ENCODE data around the gene DPH6.
A peak's percentile ranks its signal among the peaks of the same experiment; 100 is the strongest.
"Not testable (repeated sequence)": the region's sequence is repeated elsewhere in the genome, so short reads cannot be mapped to it uniquely, and the experiment has no call there.

Gene DPH6

GRCh38 chr15:35484231-35484945, 61.6 kb downstream of the DPH6 start:
- DNase-seq, result no peak

GRCh38 chr15:35481992-35482391, 64.0 kb downstream of the DPH6 start:
- DNase-seq, result no peak

DNA sequence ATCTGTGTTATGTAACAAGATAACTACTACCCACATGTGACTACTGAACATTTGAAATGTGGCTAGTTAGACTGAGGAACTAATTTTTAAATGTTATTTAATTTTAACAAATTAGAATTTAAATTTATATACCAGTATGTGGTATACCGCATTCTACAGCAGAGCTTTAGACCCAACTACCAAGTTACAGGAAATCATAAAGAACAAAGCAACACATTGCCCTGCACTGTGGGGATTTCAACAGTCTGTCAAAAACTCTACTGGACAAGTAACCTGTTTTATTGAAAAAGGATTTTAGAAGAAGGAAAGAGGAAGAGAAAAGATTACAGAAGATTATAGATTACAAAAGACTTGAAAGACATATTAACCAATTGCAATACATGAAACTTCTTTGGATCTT, 64.9 kb downstream of the DPH6 start:
- no peak for DNase-seq

GRCh38 chr15:35479423-35479822, 66.5 kb downstream of the DPH6 start:
- DNase-seq, result no peak

GRCh38 chr15:35477312-35478262, 68.4 kb downstream of the DPH6 start:
- no peak for DNase-seq

GRCh38 chr15:35471024-35471423, 74.9 kb downstream of the DPH6 start:
- DNase-seq, result no peak

DNA sequence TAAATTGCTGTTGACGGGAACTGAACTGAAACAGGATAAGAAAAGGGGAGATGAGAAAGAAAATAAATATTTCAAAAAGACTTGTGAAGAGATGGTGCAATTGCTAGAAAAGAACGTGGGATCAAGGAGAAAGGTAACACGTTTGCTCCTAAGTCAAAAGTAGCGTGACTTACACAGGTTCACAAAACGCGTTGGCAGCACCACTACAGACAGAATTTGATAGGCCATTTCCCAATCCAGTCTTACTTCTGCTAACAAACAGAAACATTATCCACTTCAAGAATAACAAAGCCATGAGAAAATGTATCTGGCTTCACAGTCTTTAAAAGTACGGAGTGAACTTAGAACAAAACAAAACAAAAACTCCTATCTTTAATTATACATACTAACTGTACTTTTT, 75.5 kb downstream of the DPH6 start:
- no peak for DNase-seq

GRCh38 chr15:35466476-35466875, 79.5 kb downstream of the DPH6 start:
- DNase-seq, result no peak

DNA sequence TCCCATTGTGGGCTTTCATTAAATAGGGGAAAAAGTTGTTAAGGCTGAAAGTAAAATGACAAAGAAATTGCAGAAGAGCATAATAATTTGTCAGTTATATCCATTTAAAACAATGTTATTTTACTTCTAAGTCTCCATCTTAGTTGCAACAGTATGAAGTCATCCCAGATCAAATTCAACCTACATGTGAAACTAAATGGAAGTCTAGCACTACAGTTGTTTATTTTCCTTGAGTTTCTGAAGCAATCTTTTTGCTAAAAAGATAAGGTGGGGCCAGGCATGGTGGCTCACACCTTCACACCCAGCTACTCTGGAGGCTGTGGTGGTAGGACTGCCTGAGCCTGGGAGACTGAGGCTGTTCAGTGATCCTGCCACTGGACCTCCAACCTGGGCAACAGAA, 80.2 kb downstream of the DPH6 start:
- DNase-seq, result no peak

- DNase-seq, result no peak
Measured at GRCh38 chr15:35460616-35461015, 85.3 kb downstream of the DPH6 start.

DNA sequence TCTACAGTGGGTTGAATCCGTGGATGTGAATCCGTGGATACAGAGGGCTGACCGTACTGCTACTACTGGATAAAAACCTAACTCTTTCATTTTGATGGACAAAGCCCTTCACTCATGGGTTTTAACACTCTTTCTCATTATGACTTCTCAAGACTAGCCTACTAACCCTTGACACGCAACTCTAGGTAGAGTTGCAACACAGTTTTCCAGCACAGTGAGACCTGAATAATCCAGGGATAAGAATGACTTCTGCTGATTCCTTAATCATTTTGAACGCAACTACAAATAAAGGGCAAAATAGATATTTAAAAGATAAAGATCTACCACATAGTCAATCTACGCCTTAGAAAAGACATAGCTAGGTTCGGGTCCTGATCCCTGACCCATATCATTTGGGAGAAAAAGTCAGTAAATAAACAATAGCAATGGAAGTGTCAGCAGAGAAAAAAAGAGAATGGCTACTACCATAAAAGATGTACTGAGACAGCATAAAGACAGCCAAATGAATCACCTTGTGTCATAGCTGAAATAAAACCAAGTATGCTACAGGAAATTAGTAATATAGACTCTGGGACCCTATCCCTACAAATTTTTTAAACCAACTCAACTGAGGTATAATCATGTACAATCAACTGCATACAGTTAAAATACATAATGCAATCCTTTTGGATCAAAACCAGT, 87.6 kb downstream of the DPH6 start:
- DNase-seq, result no peak

DNA sequence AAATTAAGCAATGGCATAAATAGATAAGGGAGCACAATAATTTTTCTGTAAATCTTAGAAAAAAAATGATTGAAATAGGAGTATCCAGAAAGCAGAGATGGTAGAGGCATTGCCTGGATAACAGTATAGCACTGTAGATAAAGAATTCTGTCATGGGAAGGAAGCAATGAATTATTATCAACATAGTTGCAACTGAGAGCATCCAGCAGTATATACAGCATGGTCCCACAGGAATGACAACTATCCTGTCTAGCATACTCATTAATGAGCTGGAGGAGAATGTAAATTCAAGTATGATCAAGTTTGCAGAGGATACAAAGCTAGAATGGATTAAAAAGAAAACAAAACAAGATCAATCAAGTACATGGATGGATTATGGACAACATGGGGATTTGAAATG, 90.8 kb downstream of the DPH6 start:
- DNase-seq, result no peak

DNA sequence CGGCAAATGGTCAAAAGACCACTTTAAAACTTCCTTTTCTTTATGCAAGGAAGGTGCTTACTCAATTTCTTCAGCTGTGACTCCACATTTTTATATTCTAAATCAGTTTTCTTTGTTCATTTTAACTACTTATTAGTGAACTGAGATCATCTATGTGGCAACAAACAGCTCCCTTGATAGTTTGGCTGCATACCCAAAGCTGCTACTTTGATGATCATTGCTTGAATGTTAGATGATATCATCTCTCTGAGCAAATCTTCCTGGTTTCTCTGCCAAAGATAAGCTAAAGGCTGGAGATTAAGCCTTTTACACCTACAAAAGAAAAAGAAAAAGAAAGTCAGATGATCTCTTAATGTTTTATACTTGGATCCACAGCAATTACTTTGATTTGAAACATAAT, 95.5 kb downstream of the DPH6 start:
- no peak for DNase-seq

GRCh38 chr15:35448294-35448693, 97.7 kb downstream of the DPH6 start:
- DNase-seq, result no peak

DNA sequence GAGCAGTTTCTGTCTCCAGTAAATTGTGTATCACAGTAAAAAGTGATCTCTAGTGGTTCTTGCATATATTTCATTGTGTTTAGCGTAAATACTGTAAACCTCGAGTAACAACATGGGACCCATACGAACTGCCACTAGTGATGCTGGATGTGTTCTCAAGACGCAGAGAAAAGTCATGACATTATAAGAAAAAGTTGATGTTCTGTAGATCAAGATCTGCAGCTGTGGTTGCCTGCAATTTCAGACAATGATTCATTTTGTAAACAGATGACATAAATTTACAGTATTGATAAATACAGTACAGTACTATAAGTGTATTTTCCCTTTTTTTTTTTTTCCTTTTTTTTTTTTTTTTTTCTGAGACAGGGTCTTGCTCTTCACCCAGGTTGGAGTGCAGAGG, 100.1 kb downstream of the DPH6 start:
- no peak for DNase-seq

DNA sequence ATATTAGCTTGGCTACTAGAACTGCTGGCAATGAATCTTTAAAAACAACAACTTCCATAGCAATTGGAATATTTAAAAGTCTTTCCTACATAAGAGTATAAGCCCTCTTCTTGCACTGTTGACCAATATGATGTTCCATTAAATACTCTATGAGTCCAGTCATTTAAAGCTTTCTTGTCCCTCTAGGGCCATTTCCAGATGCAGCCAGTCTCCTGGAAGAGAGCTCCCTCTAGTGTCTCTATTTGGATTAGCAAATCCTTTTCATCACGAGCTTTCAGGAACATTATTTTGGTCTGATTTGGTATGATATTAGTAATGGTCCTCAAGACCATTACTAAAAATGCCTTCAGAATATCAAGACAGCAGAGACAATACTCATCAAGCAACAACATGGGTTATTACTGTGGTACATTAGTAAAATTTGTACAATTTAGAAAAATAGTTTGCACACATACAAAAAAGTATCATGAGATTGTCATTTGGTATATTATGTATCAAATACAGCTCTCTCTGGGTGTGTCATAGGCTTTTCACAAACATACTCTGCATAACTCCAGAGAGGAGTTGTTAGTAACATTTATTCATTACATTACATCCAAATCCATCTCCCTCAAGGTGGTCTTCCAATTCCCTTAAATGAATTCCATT, 101.3 kb downstream of the DPH6 start:
- peak; percentile 26 for DNase-seq

- DNase-seq, result no peak
Measured at GRCh38 chr15:35443376-35443775, 102.6 kb downstream of the DPH6 start.

GRCh38 chr15:35442742-35443141, 103.2 kb downstream of the DPH6 start:
- no peak for DNase-seq

- DNase-seq, result not testable (repeated sequence)
Measured at GRCh38 chr15:35441279-35441678, 104.7 kb downstream of the DPH6 start.

DNA sequence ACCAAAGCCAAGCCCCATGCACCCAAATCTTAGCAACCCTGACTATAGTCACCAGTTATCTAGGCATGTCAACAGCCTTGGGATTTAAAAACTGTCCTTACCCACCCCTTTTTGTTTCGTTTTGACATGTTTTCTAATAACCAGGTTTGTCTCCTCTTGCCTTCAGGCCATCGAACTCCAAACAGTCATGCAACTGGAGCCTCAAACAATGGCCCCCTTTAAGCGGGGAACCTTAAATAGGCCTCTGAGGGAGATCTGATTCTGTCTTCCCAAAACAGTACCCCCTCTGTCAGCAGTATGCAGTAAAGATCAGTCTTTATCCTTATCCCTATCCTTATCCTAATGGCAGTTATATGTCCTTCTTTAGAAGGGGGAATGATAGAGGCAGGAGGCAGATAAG, 105.7 kb downstream of the DPH6 start:
- no peak for DNase-seq

DNA sequence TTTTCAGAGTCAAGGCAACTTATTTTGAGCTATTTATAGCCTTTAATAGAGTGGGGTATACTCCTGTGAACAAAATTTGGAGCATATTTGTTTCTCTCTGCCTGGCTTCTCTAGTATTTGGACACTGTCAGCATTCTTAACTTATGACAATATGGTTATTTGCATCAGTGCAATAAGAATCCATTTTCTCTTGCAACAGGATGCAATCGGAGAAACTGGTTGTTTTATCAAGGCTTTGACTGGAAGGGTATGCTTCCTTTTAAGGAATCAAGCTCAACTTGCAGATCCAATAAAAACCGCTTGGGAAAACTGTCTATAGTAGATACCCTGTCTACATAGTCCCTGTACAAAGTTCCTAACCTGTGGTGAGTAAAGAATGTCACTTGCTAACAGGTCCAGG, 106.7 kb downstream of the DPH6 start:
- DNase-seq, result no peak

DNA sequence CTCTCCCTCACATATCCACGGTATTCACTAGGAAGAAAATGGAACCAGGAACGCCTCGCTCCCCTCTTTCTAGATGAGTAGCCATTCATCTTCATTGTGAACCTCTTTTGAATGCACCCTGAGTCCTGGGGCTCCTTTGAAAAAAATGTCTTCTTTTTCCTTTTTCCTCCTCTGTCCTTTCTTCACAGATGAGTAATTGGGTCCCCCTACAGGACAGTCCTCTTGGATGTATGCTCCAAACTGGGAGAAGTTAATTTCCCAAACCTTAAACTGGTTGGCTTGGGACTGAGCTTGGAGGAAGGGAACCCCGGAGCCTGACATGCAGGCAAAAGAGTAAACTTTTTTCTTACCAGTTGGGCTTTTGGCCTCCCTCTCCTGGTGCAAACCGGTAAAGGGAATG, 108.8 kb downstream of the DPH6 start:
- DNase-seq, result no peak

DNA sequence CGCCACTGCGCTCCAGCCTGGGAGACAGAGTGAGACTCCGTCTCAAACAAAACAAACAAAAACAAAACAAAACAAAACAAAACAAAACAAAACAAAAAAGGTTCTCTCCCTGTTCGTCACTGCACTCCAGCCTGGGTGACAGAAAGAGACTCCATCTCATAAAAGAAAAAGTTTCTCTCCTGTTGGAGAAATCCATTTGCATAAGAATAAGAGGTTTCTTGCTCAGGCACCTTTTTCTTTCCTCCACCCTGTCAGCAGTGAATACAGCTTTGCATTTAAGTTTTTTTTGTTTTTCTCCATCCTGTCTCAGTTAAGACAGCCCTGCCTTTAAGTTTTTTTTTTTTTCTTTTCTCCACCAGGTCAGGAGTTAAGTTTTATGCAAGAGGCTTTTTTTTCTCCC, 109.5 kb downstream of the DPH6 start:
- DNase-seq, result no peak
